PC-3 (cell line): ENCODE results near the gene SH3TC1. TPM values are rescaled to one million over a fixed set of nuclear protein-coding genes. Genes with fewer than 3 reads are reported as not detected.

Source experiments
- total RNA-seq: library from RNA; depleted of rRNA; stranded (reverse); fragments of >200 nt; gene quantifications from 2 replicates; pipeline ENCODE4 v1.2.3, GENCODE V29; 2014; rRNA removed

The SH3TC1 gene
- total RNA-seq, 1 experiment from 2014 or later: 23.1 TPM

Other genes starting within 250 kb of the SH3TC1 start
- gene ABLIM2, start 40.5 kb upstream of the SH3TC1 start, total RNA-seq: 3.2 and 3.6 TPM in 2 replicates
- 2.8 and 4.0 TPM in 2 replicates for gene HTRA3, start 70.5 kb downstream of the SH3TC1 start, total RNA-seq
- 12.2 and 13.0 TPM in 2 replicates for gene ACOX3, start 241.4 kb downstream of the SH3TC1 start, total RNA-seq
- gene TRMT44, start 241.5 kb downstream of the SH3TC1 start, total RNA-seq: 13.3 and 15.3 TPM in 2 replicates